HK-2 (cell line): Measurements from ENCODE around the gene UNC5C.

ENCODE experiments used
- DNase-seq: peaks from one replicate; pipeline ENCODE4 v3.0.0-alpha.2; 2018; ENCODE audit not compliant: unreplicated experiment

The UNC5C gene

GRCh38 chr4:95548738-95549245, at the start of gene UNC5C:
TSS of gene UNC5C (minus strand) at chr4:95548973.
- DNase-seq = peak; percentile 54

GRCh38 chr4:95596676-95597075, 47.9 kb upstream of the UNC5C start:
- DNase-seq = no peak

- DNase-seq = no peak
Measured at GRCh38 chr4:95594629-95595028, 45.9 kb upstream of the UNC5C start.

GRCh38 chr4:95594013-95594412, 45.2 kb upstream of the UNC5C start:
- no peak for DNase-seq

GRCh38 chr4:95591278-95591677, 42.5 kb upstream of the UNC5C start:
- no peak for DNase-seq

- no peak for DNase-seq
Measured at GRCh38 chr4:95590615-95591014, 41.8 kb upstream of the UNC5C start.

GRCh38 chr4:95585016-95585695, 36.4 kb upstream of the UNC5C start:
- no peak for DNase-seq

GRCh38 chr4:95580226-95580625, 31.5 kb upstream of the UNC5C start:
- no peak for DNase-seq

- DNase-seq = peak; percentile 48
Measured at GRCh38 chr4:95572304-95572991, 23.7 kb upstream of the UNC5C start.

- no peak for DNase-seq
Measured at GRCh38 chr4:95571577-95571976, 22.8 kb upstream of the UNC5C start.

GRCh38 chr4:95563638-95564337, 15.0 kb upstream of the UNC5C start:
- no peak for DNase-seq

GRCh38 chr4:95560774-95561173, 12.0 kb upstream of the UNC5C start:
- DNase-seq = no peak

- DNase-seq = peak; percentile 18
Measured at GRCh38 chr4:95556207-95556859, 7.6 kb upstream of the UNC5C start.

- no peak for DNase-seq
Measured at GRCh38 chr4:95552942-95553550, 4.3 kb upstream of the UNC5C start.

- DNase-seq = no peak
Measured at GRCh38 chr4:95551653-95552052, 2.9 kb upstream of the UNC5C start.

GRCh38 chr4:95550115-95550987, 1.6 kb upstream of the UNC5C start:
- DNase-seq = no peak

GRCh38 chr4:95549246-95550114, 707 bp upstream of the UNC5C start:
- DNase-seq = peak; percentile 58

GRCh38 chr4:95547715-95548471, 880 bp downstream of the UNC5C start:
- no peak for DNase-seq
